Measurements from ENCODE around the gene OPN4. TPM values are rescaled to one million over a fixed set of nuclear protein-coding genes. Genes with fewer than 3 reads are reported as not detected.

Gene OPN4
- total RNA-seq, 6 donors from 2014 or later = not detected

GRCh38 chr10:86715156-86715795 is 60.9 kb downstream of the OPN4 start:
- H3K9me3 ChIP-seq = no peaks in the 10 kb centered on the region
- WGBS, 2 donors = 75 to 78% methylated on average over 2 to 6 of the region's 6 CpGs
- no peaks in the 10 kb centered on the region for H3K27me3 ChIP-seq
- no peak overlapping the region for H3K4me3 ChIP-seq
- no peaks in the 10 kb centered on the region for H3K36me3 ChIP-seq
- TF ChIP-seq CTCF (IDR thresholded peaks at IDR 0.05) (no peak), POLR2A (IDR thresholded peaks at IDR 0.05) (no peak), POLR2AphosphoS5 (IDR thresholded peaks at IDR 0.05) (no peak), EP300 (IDR thresholded peaks at IDR 0.05) (no peak)
- ATAC-seq (ENCODE audit: low FRiP score in 2 of 2) = no peak
- H3K27ac ChIP-seq = no peak overlapping the region
- no peak for DNase-seq
- peaks cover 11 to 24% (median 13%) of the 10 kb centered on the region in 4 donors for H3K4me1 ChIP-seq

GRCh38 chr10:86715836-86716235 is 61.5 kb downstream of the OPN4 start:
- TF ChIP-seq POLR2AphosphoS5 (IDR thresholded peaks at IDR 0.05) = no peak
- TF ChIP-seq CTCF (IDR thresholded peaks at IDR 0.05) = no peak
- TF ChIP-seq EP300 (IDR thresholded peaks at IDR 0.05) = no peak
- TF ChIP-seq POLR2A (IDR thresholded peaks at IDR 0.05) = no peak
- Histone ChIP-seq H3K36me3 (no peaks in the 10 kb centered on the region), H3K27me3 (no peaks in the 10 kb centered on the region), H3K9me3 (no peaks in the 10 kb centered on the region), H3K4me1 (peaks cover 7 to 18% (median 9%) of the 10 kb centered on the region in 4 donors), H3K4me3 (no peak overlapping the region), H3K27ac (no peak overlapping the region)
- WGBS, 2 donors = 76 to 89% methylated on average over 5 of the region's 5 CpGs
- ATAC-seq (ENCODE audit: low FRiP score in 2 of 2) (no peak), DNase-seq (no peak)

Other genes with a start within 250 kb of the OPN4 start
- 10 to 100 TPM; 24.5 to 55.2 (median 38.1) TPM for gene WAPL, start 132.8 kb upstream of the OPN4 start, total RNA-seq
- 1 to 10 TPM in 3 of 6 donors, under 1 TPM in 3; 0.67 to 2.1 (median 1.1) TPM for gene LDB3, start 14.0 kb downstream of the OPN4 start, total RNA-seq
- gene BMPR1A, start 102.1 kb downstream of the OPN4 start, total RNA-seq = 10 to 100 TPM; 12.9 to 37.4 (median 30.6) TPM

Data from upper lobe of left lung (tissue), 6 donors.